Measurements from ENCODE around the gene LAP3.

Gene LAP3

GRCh38 chr4:17619416-17620105 lies 42.6 kb downstream of the LAP3 start:
- no peak for DNase-seq

- no peak for DNase-seq
Measured at GRCh38 chr4:17623451-17624001, 46.5 kb downstream of the LAP3 start.

- DNase-seq, result no peak
Measured at GRCh38 chr4:17624821-17625220, 47.8 kb downstream of the LAP3 start.

- peak; percentile 3 for DNase-seq
Measured at GRCh38 chr4:17630228-17630627, 53.2 kb downstream of the LAP3 start.

- no peak for DNase-seq
Measured at GRCh38 chr4:17633600-17633999, 56.6 kb downstream of the LAP3 start.

GRCh38 chr4:17635056-17635455 lies 58.1 kb downstream of the LAP3 start:
- no peak for DNase-seq

GRCh38 chr4:17636341-17636695 lies 59.3 kb downstream of the LAP3 start:
- no peak for DNase-seq

- peak; percentile 63 for DNase-seq
Measured at GRCh38 chr4:17636696-17637622, 60.0 kb downstream of the LAP3 start.

- no peak for DNase-seq
Measured at GRCh38 chr4:17639136-17639535, 62.1 kb downstream of the LAP3 start.

- no peak for DNase-seq
Measured at GRCh38 chr4:17642398-17642783, 65.4 kb downstream of the LAP3 start.

GRCh38 chr4:17646693-17647092 lies 69.7 kb downstream of the LAP3 start:
- peak; percentile 11 for DNase-seq

GRCh38 chr4:17647176-17647806 lies 70.3 kb downstream of the LAP3 start:
- no peak for DNase-seq

GRCh38 chr4:17647927-17648326 lies 70.9 kb downstream of the LAP3 start:
- no peak for DNase-seq

- no peak for DNase-seq
Measured at GRCh38 chr4:17650406-17650805, 73.4 kb downstream of the LAP3 start.

- DNase-seq, result no peak
Measured at GRCh38 chr4:17654701-17655100, 77.7 kb downstream of the LAP3 start.

- no peak for DNase-seq
Measured at GRCh38 chr4:17657090-17657489, 80.1 kb downstream of the LAP3 start.

Data from NCI-H69 (cell line).